COLO668 (cell line): ENCODE results near the gene MAGI1.

Source experiments
- DNase-seq: peaks from one replicate; lab custom pipeline; 2025; ENCODE audit not compliant: unreplicated experiment; lab: John Stamatoyannopoulos, UW

MAGI1 gene

DNA sequence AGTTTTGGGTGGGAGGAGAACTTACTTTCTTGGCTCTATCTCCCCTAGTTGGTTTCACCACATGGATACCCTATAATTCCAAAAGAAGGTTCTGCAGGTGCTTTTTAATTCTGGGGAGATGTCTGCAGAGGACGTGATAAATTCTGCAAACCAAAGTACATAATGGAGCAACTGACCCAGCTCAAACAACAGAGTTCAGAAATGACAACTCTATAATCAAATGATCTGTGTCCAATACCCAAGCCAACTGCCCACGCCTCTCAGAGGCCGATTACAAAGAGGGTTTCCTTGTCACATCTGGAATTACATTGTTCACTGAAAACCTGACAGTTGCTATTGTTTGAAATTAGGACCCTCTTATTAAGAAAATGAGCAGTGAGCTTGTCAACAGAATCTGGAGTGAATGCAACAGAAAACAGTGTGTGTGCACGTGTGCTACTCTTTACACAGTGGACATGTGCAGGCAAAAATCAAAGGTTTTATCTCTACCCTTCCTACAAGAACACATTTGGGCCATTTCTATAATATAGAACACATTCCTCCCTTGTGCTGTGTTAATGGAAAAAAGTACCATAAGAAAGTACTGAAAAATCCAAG, 593.0 kb downstream of the MAGI1 start:
- no peak for DNase-seq

DNA sequence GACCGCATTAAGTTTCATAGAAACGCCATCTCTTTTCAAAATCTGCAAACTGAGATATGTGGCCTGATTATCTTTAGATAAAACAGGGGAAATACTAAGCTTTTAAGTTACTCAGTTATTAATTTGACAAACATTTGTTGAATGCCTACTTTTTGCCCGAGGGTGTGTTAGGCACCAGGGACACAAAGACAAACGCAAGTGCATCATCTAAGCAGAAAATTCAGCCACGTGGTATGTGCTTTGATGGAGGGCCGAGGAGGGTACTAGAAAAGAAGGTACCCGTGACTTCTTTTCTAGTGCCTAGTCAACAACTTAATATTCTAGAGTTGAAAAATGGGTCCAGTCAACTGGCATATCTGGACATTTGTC, 594.3 kb downstream of the MAGI1 start:
- no peak for DNase-seq

DNA sequence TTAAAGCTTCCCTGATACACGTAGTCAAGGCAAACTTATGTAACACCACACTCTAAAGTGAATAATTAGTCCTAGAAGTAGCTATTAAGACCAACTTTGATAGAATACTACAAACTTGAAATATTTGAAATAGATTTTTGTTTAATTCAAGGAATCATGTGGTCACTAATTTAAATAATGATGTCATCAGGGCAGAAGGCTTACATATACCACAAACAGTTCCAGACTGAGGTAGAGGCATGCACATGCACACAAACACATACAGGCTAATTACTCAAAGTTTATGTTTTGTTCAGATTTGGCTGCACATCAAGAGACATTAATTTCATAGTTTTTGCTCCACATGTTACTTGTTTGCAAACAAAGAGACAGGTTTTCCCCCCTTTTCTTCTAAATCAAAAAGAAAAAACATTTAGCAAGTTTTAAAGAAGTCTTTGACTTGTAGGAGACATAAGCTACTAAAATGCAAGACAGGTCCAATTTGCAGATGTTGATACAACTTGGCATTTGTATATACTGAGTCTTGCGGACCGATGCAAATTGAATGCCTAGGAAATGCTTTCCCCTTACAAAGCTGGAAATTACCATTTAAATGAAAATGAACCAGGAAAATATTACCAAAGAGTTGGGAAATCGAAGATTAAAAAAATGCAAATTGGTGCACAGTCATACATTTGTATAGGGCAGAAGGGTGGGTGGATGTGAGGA, 594.8 kb downstream of the MAGI1 start:
- DNase-seq = no peak

DNA sequence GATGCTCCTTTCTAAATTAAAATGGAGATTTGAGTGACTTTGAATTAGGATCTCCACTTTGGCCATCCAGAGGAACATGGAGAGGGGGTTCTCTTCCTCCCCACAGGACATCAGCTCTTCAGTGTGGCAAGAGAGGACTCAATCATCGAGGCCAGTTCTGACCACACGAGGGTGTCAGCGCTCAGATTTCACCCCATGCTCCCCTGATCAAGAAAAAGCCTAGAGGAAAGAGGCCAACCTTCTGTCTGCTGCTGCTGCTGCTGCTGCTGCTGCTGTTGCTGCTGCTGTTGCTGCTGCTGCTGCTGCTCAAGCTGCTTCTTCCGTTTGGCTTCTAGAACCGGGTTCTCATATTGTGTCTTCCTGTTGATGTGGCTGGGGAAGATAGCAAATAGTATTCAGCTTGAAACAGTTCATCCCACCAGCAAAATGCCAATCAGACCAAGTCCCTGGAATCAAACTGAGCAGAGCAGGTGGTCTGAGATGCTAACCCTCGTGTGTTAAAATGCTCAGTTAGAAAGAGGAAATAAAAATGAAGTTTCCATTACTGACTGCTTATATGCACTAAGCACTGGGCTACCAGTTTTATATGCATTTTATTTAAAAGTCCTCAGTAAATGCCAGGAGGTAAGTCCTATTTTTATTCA, 599.0 kb downstream of the MAGI1 start:
- peak; percentile 41 for DNase-seq

DNA sequence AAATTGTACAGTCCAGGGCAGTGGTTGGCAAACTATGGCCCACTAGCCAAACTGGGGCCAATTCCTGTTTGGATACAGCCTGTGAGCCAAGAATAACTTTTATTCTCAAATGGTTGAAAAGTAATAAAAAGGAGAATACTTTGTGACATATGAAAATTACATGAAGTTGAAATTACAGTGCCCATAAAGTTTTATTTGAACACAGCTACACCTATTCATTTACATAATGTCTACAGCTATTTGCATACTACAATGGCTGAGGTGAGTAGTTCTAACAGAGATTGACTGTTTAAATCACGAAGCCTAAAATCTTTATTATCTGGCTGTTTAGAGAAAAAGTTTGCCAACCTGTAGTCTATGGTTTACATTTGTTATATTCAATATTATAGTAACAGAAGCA, 600.1 kb downstream of the MAGI1 start:
- DNase-seq = no peak

DNA sequence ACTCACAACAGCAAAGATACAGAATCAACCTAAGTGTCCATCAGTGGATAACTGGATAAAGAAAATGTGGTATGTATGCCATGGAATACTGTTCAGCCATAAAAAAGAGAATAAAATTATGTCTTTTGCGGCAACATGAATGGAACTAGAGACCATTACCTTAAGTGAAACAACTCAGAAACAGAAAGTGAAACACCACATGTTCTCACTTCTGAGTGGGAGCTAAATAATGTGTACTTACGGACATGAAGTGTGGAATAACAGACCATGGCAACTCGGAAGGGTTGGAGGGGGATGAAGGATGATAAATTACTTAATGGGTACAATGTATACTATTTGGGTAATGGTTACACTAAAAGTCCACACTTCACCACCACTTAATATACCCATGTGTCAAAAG, 600.6 kb downstream of the MAGI1 start:
- DNase-seq = no peak

DNA sequence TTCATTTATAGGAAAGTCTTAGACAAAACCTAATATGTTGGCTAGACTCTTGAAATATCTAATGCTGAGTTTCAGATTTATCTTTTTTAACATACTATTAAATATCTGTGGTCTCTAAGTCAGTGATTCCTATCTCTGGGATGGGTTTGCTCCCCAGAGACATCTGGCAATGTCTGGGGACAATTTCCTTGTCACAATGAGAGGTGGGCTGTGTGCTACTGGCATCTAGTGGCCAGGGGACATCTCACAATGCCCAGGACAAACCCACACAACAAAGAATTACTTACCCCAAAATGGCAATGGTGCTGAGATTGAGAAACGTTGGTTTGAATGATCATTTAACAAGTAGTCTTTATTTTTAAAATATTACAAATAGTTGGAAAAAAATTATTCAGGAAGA, 602.1 kb downstream of the MAGI1 start:
- peak; percentile 9 for DNase-seq

DNA sequence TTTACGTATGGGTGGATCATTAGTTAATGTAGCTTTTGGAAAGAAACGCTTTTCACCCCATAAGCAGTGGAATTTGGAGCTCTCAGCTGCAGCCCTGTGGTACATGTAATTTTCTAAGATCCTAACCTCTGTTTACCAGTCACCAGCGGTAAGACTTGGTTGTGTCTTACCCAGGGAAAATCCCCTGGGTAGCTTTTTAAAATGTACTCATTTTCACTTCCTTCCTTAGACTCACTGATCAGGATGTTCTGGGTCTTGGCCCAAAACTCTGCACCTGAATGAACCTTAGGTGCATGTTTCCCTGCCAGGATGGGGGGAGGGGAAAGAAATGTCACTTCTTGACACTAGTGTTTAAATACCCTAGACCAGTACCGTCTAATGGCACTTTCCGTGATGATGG, 605.2 kb downstream of the MAGI1 start:
- no peak for DNase-seq

DNA sequence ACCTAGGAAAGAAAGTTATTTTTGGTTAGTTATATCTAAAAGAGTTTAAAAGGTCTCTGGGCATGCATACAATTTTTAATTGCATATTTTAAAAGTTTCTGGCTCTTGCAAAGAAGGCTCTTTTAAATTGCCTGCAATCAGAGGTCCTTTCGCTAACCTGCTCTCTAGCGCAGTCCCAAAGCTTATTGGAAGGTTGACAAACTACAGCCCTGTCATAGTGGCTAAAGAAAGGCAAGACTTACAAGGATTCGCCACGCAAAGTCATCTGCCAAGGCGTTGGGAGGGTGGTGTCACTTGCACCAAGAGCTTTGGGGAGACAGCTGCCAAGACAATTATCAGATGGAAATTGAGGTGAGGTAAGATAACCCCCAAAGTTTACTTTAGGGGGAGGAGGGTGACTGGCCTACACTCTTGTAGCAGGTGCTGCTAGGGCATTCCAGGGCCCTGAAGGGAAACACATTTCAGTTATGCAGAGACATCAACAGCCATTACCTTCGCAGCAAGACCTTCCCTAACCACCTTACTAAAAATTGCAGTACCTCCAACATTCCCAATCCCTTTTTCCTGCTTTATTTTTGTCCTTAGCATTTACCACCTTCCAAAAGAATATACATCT, 606.2 kb downstream of the MAGI1 start:
- no peak for DNase-seq

DNA sequence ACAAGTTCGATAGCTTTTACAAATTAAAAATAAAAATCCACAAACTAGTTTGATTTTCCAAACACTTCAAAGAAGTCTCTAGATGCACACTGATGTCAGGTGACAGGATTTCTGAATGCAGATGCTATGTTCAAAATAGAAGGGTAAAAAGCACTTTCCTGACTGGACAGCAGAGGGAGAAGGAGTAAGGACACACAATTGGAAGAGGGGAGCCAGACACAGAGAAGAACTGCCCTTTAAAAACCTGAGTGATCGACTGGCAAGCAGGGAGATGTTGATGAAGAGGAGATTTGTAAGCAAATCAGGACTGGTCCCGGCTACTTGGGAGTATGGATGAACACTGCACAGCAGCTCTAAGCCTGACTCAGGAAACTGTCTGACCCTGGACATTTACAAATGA, 612.8 kb downstream of the MAGI1 start:
- DNase-seq = no peak

DNA sequence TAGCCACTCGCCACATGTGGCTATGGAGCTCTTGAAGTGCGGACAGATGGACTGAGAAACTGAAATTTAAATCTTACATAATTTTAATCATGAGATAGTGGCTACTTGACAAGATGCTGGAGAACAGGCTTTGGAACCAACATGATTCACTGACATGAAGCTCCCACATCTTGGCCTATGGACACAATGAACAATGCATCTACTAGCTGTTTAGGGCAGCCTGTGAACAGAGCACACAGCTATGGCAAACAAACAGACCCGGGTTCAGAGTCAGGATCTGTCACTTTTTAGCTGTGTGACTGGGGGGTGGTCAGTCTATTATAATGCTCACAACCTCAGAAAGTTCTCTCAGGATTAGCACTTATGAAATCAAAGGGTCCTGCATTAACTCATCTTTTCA, 616.6 kb downstream of the MAGI1 start:
- DNase-seq = no peak

DNA sequence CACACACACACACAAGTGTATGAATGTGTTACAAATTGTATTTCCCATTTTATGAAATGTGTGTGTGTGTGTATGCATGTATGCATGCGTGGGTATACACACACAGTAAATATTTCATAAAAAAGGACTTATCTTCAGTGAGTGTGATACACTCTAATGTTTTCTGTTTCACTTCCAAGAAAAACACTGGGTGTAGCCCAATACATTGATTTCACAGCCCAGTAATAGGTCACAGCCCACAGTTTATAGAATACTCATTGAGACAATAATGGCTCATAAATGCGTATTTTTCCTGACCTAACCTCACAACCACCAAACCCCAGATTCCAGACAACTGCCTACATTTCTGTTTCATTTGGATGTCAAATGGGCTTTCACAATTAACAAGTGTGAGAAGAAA, 619.5 kb downstream of the MAGI1 start:
- no peak for DNase-seq

DNA sequence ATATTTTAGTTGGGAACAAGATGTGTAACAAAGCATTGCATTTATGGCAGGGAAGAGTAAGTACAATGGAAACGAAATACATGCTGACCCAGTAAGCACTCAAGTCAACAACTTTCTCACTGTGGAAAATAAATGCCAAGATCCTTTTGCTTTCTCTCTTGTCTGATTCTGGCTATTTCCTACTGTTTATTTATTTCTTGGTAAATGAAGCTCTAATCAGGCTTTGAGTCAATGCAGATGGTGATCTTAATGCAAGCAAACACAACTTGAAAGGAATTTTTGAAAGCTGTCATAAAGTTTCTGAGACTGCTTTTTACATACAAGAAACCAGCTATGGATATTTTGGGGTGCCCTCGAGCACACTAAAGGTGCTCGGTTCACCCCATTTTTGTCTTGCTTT, 624.8 kb downstream of the MAGI1 start:
- no peak for DNase-seq

DNA sequence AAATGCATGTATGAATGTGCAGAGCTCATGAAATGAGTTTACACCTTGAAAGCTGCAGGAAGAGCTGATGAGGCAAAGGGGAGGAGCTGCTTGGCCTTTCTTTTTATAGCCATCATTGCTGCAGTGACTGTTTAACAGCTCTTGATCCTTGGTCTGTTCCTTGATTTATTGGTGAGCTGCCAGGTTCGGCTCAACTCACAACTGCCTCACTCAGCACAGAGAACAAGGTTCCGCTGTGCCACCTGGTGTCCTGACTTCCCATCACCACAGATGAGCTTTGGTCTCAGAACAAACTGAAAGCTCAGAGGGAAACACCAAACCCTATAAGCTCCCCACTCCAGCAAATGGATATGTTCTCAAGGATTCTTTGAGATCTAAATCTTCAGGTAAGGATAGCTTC, 626.1 kb downstream of the MAGI1 start:
- DNase-seq = peak; percentile 19

DNA sequence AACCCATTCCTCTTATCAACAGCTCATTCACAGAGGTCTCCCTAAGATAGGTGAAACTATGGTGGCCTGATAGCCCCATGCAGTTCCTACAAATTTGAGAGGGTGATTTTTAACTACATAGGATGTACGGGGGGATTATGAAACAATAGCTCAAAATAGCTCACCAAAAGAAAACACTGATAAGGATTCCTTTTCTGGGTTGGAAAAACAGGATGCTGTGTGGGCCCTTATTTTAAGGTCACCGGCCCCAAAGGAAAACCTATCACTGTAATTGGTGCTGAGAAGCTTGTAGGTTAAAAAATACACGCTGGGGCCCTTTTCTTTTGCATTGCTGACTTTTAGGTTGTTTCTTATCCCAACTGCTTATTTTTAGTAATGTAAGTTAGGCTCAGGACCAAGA, 627.4 kb downstream of the MAGI1 start:
- DNase-seq = no peak

DNA sequence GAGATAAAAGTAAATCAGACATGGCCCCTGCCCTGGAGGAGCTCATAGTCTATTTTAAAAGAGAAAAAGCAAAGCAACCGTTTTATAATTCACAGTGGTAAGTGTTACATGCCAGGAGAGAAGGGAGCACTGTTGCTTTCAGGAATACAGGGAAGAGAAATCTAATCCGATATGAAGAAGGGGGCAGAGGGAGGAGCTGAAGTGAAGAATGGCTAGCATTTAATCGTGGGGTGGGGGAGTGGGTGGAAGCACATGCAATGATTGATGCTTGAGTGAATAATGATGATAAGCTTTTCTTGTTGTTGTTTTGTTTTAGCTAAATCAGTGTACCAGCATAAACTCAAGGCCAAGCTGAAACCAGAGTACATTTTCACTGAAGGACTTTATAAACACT, 629.5 kb downstream of the MAGI1 start:
- DNase-seq = no peak

DNA sequence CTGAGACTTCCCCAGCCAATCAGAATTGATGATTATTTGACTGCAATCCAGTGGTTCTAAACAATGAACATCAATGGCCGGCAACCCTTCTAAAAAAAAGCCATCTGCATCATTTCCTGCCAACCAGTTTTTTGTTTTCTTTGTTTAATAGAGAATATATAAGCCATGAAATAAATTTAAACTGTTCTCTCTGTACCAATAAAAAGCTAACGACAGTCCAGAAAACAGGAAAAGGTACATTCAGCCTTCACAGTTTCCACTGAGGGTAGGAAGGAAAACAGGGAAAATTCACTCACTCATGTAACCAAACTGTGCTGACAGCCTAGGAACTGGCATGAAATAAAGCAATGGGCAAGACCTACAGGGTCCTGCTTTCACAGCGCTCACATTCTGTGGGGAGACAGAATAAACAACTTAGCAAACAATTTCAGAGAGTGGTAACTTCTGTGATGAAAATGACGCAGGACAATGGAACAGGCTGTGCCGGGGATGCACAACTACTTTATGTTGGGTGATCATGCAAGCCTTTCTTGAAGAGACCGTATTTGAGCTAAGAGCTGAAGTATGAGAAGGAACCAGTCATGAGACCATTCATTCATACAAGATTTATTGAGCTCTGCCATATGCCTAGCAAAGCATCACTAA, 630.1 kb downstream of the MAGI1 start:
- DNase-seq = no peak

DNA sequence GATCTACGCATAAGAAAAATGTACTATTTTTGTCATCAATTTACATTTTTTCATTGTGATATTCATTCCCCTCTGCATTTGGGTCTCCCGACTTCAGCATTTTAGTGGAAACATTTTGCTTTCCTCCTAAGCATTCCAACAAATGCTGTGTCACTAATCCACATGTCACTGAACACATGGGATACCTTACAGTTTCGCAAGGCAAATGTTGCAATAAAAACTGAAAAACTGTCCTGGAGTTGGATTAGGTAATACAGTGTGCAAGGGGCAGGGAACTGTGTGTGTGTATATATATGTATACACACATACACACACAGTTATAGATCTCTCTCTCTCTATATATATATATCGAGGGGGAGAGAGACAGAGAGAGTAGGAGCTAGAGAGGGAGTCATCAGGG, 632.2 kb downstream of the MAGI1 start:
- DNase-seq = no peak

DNA sequence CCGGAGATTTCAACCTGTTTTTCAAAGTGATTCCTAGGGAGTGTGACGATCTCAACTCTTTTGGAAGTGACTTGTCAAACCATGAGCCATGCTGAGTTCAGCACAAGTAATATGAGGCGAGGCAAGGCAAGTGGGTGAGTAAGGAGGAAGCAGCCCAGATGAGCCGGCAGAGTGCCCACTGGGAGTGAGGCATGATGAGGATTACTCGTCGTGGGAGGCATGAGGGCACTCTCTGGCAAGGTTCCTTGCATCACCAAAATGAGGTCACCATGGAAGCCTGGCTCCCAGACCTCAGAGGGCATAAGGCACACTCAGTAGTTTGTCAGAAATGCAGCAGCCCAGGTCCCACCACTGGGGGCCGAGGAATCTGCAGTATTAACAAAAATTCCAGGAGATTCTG, 636.1 kb downstream of the MAGI1 start:
- DNase-seq = no peak

DNA sequence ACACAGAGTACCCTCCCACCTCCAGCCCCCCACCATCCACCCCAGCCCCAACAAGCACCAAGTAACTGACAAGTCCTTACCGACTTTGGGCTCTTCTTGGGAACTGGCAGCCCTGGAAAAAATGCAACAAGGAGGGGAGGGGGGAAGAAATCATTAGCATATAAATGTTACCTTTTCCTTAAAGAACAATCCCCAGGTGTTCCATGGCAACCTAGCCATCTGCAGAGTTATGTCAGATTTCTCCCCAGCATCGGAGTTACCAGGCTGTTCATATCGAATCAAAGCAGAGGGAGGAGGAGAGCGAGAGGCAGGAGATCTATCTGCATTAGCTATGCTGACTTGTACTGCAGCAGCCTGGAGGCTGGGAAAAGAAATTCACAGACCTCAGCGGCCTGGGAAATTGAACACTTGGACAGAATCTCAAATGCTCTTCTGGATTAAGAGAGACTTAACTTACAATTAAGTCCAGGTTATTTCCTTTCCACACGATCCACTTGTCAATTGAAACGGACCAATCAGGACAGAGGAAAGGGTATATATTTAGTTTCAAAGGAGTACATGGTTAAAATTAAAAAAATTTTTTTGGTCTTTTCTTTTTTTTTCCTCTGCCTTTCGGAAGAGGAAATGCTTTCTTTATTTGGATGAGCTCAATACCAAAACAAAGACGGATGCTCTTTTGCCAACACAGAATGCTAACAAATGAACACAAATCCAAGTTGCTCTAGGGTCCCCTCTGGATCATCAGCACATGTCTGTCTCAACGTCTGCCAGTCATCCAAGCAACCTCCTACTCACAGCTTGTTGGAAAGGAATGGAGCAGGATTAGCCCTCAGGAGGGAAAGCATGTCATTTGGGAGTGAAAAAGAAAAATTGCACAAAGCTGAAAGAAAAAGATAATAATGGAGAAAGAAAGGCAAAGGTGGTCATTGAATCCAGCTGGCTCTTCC, 637.1 kb downstream of the MAGI1 start:
- no peak for DNase-seq

DNA sequence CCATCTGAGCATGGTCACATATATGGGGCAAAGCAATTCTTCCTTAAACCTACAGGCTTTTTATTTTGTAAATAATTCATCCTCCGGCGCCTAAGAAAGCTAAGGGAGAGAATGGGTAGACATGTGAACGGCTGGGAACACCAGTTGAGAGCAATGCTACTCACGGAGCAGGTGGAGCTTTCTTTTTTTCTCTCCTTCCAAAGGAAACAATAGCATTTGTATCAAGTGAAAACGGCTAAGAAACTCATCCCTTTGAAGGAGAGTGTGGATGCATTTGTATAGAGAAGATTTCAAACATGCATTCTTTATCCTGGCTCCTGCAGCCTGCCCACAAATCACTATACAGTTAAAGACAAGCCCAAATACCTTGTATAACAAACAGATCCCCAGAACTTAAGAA, 637.8 kb downstream of the MAGI1 start:
- DNase-seq = no peak
